Activated naive CD4-positive, alpha-beta T cell treated with Interleukin-2 at 50 U/mL for 16 hours (primary cell): Measurements from ENCODE around the gene CHAC2.
"Not testable (repeated sequence)": the region's sequence is repeated elsewhere in the genome, so short reads cannot be mapped to it uniquely, and the experiment has no call there.

Experiments
- DNase-seq: peaks from one replicate; pipeline ENCODE4 v3.0.0-alpha.2; 2020

CHAC2 gene

DNA sequence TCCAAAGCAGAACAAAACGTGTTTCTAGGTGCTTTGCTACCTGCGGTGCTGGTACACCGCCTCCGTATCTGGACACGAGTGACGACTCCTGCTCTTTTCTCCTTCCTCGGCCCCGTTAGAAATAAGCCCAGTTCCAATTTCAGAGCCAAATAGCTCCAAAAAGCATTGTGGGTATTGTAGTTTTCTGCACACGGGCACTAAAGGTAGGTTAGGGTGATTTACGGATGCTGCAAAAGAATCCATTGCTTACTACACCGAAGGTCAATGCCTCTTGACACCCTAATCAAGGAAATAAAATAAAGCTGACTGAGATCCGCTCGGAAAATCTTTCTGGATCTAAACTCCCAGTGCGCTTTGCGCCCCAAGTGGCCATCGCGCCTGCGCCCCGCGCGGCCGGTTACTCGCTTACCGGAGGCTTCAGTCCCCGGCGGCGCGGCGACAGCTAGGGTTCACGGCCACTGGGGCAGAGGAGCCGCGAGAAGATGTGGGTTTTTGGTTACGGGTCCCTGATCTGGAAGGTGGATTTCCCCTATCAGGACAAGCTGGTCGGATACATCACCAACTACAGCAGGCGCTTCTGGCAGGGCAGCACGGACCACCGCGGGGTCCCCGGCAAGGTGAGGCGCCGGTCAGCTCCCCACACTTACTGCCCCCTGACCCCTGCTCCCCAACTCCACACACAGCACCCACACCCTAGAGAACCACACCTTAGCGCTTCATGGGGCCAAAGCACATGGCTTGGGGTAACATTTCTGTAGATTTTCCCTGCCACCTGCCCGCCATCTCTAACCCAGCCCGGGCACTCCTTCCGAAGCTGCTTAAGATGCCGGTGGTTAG, at the start of gene CHAC2:
Gene CHAC2 (plus strand): TSS at position 400 of the 837 bp plus-strand sequence. CDS start 83 bp downstream, at position 483.
- DNase-seq = peak; percentile 88

DNA sequence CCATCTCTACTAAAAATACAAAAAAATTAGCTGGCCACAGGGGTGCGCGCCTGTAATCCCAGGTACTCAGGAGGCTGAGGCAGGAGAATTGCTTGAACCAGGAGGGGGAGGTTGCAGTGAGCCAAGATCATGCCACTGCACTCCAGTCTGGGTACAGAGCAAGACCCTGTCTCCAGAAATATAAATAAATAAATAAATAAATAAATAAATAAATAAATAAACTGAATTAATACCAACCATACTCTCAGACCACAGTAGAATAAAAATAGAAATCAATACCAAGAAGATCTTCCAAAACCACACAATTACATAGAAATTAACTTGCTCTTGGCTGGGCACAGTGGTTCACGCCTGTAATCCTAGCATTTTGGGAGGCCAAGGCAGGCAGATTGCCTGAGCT, 46.7 kb upstream of the CHAC2 start:
- DNase-seq = not testable (repeated sequence)

DNA sequence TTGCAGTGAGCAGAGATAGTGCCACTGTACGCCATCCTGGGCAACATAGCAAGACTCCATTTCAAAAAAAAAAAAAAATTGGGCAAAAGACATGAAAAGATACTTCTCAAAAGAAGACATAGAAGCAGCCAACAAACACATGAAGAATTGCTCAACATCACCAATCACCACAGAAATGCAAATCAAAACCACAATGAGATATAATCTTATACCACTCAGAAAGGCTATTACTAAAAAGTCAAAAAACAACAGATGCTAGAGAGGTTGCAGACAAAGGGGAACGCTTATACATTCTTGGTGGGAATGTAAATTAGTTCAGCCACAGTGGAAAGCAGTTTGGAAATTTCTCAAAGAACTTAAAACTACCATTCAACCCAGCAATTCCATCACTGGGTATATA, 43.1 kb upstream of the CHAC2 start:
- DNase-seq = no peak

DNA sequence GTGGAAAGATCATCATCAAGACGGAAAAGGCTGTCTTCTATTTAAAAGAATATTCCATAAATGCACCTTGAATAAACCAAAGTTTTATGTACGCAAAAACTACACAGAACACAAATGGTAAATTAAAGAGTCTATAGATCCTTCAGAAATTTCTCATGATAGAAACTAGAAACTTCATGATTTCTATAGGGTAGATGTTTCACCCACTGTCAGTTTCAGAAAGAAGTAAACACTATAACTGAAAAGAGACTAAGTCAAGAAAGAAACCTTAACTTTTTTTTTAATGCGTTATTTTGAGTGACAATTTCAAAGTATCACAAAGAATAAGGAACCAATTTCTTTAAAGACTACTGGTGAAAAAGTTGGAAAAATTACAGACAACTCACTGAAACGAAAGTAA, 41.9 kb upstream of the CHAC2 start:
- no peak for DNase-seq

DNA sequence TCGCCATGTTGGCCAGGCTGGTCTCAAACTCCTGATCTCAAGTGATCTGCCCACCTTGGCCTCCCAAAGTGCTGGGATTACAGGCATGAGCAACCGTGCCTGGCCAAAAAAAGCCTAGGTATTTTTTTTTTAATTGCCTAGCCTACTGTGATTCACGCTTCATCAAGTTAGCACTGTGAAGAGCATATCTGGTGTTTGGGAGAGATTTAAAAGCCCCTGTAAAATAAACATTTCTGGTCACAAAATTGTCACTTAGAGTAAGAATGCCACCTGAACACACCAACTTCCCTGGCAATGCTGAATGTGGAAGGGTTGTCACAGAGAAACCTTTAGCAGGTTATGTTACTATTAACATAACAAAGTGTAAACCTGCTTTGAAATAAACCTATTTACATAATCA, 39.7 kb upstream of the CHAC2 start:
- no peak for DNase-seq

DNA sequence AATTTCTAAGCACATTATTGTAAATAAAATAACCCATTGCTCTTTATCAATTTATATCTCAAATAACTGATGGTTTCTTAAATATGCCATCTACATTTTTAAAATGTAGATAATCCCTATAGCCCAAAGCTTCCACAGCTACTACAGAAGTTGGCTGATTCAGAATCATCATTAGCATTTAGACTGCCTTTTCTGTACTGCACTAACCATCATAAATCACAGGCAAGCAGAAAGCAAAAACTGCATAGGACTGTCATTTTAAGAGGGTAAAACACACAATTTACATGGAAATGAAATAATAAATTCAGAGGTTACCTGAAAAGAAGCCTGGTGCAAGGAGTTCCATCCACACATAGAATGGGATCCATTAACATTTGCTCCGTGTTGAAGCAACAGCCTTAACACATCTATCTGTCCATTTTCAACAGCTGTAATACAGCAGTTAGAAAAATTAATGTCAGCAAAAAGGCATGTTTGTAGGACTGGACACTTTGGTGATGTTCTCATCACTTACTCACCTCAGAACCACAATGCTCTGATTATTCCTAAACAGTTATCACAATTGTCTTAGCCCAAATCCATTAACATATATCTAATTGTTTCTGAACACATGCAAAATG, 38.4 kb upstream of the CHAC2 start:
- DNase-seq = no peak

DNA sequence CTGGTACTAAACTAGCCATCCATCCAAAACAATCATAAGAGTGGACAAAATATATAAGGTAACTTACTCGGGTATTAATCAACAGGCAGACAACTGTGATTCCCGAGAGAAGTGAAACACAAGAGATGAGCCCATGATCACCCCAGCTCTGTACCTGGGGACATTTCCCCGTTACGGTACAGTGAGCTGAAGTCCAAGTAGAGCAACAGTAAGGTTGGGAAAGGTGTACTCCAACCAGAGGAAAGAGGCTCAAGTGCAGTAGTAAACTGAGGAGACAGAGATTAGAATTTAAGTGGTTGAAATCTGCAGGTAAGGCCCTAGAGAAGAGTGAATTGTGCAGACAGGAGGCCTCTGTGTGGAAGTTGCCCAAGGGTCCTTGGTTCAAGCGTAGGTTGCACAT, 30.5 kb upstream of the CHAC2 start:
- DNase-seq = no peak

DNA sequence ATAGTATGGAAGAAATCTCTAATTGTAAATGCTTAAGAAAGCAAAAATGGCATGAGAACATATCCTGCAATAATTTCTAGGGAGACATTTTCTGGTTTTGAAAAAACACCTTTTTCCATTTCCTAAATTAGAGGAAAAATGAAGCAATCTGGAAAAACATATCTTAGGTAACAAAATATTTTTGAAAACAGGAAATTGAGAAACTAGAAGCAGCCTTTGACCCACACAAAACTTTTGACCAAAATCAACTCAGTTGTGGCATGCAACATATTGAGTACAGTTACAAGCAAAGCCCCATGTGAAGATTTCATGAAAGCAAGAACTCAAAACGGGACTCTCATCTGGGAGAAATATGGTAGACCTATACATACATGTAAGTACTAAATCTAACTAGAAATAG, 28.6 kb upstream of the CHAC2 start:
- no peak for DNase-seq

DNA sequence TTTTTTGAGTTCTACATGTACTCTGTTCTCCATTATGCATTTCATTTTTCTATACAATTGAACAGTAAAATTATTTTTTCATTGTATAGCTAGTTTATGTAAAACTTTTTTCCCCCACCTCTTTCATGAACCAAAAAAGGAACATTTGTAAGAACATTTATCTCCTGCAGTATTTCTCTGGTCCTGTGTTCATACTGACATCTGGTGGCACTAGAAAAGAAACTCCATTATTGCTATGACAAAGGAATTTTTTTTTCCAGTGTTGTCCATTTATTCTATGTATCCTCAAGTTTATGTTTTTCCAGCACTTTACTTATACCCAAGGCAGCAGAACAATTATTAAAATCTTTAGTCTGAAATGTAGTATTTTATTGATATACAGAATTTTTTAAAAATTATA, 27.4 kb upstream of the CHAC2 start:
- no peak for DNase-seq

DNA sequence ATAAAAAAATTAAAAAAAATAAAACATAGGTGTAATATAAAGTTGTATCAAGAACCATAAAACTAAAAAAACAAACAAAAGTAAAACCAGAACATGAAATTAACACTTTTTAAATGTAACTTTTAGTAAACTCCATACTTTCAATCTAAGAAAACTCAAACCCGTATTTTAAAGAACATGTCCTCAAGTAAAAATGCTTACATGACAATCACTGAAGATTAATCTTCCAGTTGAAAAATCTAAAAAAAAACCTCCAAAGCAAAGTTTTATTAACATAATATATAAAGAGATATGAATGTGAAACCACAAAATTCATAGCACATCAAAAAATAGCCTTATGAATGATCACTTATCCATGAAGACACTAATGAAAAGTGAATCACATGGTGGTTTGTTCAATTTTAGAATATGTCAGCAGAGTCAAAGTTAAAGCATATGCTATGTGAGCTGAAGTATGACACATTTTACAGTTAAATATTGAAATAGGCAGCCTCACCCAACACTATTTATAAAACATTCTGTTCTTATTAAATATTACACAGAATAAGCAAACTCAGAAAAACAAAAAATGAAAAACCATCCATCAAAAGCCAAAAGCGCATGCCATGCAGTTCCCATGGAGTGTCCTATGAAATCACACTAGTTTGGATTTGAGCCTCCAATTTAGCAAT, 23.1 kb upstream of the CHAC2 start:
- no peak for DNase-seq

DNA sequence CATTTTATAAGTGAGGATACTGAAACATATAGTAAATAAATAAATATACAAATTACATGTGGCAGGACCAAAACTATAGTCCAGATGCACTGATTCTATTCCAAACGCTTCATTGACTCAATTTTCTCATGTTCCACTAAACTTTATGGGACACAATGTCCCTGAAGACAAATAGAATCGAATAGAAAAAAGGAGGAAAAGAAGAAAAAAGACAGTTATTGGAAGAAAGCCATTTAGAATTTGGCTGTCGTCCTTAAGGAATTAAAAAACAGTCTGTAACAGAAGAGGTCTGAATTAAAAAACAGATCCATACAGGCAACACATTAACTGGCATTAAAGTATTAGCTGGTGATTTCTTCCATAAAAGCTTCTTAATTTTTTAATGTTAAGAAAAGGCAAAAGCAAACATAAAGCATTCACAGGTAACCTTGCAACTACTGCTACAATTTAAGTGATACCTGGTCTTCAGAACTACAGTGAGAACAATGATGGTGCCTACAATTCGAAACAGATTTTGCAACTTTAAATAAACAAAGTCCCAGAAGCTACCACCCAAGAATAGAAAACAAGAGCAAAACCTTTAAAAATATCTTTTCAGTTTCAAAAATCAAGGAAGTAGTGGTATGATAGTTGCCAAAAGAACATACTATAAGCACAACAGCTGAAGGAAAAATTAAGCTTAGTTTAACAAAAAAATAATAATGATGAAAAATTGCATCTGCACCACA, 17.4 kb upstream of the CHAC2 start:
- no peak for DNase-seq

DNA sequence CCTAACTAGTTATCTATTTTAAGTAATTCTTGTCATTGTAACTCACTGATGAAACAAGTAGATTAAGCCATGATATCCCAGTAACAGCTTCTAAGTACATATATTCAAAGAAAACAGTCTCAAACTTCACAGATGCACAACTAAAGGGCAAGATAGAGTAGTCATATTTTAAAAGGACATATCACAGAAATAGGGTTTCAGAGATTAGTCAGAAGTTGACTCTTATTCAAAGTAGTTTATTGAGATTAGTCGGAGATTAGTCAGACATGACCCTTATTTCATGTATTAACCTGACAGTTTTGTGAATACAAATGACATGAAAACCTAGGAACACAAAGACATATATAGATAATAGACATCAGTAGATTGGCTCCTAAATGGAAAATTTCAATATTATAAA, 15.9 kb upstream of the CHAC2 start:
- no peak for DNase-seq

DNA sequence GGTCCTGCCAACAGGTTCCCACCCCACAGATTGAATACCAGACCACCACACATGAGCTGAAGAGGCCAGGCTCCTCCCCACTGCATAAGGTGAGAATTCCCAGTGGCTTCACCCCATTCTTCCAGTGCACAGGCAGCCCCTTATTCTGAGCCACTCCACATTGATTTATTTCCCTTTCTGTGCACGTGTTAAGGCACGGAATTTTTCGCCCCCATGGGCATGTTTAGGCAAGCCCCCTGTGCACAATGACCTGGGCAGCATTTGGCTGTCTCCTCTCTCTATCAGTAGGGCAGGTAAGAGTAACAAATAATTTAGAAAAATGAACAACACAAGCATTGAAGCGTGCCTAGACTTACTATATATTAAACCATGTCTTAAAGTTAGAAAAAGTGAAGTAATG, 15.2 kb upstream of the CHAC2 start:
- no peak for DNase-seq

DNA sequence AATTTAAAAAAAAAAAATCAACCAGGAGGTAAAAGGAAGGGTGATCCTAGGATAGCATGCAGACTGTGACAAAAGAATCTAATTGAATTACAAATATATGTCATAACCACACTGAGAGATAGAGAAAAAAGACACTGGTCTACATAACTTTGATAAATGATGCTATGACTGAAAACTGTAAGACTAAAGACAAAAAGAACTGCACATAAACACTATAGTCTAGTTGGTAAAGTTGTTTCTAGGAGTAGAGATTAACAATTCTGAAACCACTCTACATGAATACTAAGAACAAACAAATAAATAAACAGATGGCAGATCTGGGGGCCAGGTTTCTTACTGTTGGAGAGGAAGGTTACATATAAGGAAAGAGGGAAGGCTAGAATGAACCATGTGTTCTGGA, 14.6 kb upstream of the CHAC2 start:
- DNase-seq = no peak

DNA sequence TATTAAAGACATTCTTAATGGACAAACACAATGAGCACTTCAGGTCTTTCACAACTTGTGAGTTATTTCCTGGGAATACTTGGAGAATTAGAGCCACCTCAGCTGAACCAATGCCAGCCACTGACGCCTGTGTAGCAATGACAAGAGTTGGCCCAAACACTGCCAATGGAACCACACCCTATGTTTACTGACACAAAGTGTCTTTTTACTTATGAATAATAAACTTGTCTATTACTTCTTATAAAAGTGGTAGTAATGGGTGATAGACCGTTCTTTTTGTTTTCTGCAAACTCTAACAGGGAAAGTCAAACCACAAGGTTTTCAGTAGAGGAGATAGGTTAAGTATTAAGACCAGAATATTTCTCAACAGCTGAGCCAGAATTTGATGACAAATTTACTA, 12.5 kb upstream of the CHAC2 start:
- no peak for DNase-seq

DNA sequence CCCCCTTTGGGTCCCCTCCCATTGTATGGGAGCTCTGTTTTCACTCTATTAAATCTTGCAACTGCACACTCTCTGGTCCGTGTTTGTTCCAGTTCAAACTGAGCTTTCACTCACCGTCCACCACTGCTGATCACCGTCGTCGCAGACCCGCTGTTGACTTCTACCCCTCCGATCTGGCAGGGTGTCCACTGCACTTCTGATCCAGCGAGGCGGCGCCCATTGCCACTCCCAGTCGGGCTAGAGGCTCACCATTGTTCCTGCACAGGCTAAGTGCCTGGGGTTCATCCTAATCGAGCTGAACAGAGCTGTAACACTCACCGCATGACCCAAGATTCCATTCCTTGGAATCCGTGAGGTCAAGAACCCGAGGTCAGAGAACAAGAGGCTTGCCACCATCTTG, 11.0 kb upstream of the CHAC2 start:
- no peak for DNase-seq

DNA sequence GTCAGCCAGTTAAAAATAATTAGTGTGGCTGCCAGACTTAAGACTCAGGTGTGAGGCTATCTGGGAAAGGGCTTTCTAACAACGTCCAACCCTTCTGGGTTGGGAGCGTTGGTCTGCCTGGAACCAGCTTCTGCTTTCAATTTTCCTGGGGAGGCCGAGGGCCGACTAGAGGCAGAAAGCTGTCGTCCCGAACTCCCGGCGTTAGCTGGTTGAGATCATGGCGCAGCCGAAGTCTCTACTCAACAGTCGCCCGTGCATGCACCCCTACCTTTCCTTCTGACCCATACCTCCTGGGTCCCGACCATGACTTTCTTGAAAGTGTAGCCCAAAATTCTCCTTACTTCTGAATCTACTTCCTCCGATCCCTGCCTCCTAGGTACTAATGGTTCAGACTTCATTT, 10.4 kb upstream of the CHAC2 start:
- not testable (repeated sequence) for DNase-seq

DNA sequence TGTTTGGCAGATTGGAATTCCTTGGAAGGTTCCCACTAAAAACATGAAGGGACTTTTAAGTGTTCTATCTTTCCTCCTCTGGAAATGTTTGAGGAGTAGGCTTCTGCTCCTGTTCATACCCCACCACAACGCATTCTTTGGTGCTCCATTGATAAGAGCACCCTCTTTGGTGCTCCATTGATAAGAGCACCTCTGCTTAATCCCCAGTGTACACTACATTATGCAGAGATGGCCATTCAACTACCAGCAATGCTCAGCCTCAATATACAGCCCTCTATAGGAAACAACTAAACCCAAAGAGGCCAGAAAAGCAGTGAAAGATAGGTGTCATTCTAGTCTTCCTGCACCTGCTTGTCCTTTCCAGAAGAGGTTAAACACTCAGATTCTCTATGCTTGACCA, 1.8 kb upstream of the CHAC2 start:
- no peak for DNase-seq

DNA sequence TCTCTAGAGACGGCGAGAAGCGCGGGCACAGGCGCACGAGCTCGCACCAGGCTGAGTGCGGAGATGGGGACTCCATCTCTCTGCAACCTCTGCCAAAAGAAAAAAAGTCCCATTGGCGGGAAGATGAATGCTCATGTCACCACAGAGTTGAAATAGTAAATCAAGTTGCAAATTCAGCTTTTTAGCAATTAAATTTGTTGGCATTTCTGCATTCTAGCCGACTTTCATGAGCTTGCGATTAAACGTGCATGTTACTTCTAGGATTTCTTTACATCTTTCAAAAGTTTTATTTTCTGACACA, 588 bp downstream of the CHAC2 start:
- no peak for DNase-seq

DNA sequence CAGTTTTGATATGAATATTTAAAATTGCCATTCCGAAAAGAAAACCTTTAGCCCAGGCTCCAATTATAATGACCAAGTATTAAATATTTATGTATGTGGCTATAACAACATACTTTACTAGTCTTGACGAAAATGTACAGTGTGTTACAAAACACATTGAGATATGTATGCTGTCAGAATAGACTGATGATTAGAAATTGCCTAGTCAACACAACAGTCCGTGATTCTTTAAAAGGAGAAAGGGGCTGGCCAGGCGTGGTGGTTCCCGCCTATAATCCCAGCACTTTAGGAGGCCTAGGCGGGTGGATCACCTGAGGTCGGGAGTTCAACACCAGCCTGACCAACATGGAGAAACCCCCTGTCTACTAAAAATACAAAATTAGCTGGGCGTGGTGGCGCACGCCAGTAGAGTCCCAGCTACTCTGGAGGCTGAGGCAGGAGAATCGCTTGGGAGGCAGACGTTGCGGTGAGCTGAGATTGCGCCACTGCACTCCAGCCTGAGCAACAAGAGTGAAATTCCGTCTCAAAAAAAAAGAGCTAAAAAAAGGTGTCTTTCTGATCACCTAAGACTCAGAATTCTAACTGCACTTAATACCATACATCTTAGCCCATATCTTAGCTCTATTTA, 1.8 kb downstream of the CHAC2 start:
- DNase-seq = no peak

DNA sequence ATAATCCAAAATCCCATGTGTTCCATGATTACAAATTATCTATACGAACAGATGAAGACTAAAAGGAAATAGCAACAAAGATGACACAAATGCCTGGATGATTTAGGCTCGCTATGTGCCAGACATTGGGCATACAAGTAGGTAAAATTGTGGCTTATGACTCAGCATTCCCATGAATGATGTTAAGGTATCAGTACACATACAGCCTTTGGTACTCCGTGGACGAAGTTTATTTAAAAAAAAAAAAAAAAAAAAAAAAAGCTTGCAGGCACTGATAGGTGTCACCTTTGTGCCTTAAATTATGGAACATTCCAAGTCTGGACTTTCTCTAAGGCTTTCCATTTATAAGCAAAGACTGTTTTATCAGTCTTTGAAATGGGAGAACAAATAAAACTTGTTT, 2.7 kb downstream of the CHAC2 start:
- DNase-seq = no peak

DNA sequence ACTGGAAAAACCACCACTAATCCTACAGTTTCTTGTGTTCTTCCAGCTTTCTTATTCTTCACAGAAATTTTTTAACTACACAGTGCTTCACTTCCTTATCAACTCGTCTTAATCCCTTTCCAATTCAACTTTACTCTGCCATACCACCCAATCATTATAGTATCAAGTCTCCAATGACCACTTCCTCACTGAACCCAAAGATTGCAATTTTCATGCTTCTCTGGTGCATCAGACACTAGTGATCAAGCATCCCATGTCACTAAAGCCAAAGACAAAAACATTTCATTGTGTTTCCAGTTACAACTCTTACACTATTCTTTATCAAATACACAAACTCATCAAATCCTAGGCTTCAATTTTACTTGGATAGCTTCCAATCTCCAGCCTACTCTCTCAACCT, 9.5 kb downstream of the CHAC2 start:
- DNase-seq = no peak

DNA sequence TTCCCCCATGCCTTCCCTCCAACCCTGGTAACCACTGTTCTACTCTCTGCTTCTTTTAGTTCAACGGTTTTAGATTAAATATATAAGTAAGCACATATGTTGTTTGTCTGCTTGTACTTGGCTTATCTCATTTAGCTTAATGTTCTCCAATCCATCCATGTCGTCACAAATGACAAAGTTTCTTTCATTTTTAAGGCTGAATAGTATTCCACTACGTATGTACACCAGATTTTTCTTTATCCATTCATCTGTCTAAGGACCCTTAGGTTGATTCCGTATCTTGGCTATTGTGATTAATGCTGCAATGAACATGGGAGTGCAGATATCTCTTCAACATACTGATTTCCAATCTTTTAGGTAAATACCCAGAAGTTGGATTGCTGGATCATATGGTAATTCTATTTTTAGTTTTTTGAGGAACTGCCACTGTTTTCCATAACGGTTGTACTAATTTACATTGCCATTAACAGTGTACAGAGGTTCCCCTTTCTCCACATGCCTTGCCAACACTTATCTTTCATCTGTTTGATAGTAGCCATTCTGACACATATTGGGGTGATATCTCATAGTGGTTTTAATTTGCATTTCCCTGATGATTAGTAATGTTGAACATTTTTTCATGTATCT, 11.0 kb downstream of the CHAC2 start:
- no peak for DNase-seq
